Lower leg skin (tissue), 3 donors: ENCODE data around the gene MSANTD1.

Source experiments
- CTCF ChIP-seq, 3 donors: fragments of 450-650 bp; IDR thresholded peaks; one replicate each; pipeline ENCODE4 v1.5.1; 2016; ENCODE audit warnings: antibody characterized with exemption in 3 of 3, mild to moderate bottlenecking in 3 of 3, moderate library complexity in 2 of 3
- POLR2A ChIP-seq, 2 donors: fragments of 450-650 bp; IDR thresholded peaks; one replicate each; pipeline ENCODE4 v1.6.1; 2016 to 2017; ENCODE audit warnings: antibody characterized with exemption in 2 of 2, mild to moderate bottlenecking in 1 of 2, moderate library complexity in 1 of 2

- TF ChIP-seq POLR2A (IDR thresholded peaks at IDR 0.05), result no peak
- TF ChIP-seq CTCF (IDR thresholded peaks at IDR 0.05), result no peak
Measured at GRCh38 chr4:3293401-3294391, 44.7 kb downstream of the MSANTD1 start.
